Neural progenitor cell (in vitro differentiated cells): ENCODE data around the gene GABBR2.

ENCODE experiments used
- EZH2 ChIP-seq: fragments of 200-600 bp; sonication (generic); IDR thresholded peaks from 2 replicates; pipeline ENCODE4 v1.6.1; 2017; ENCODE audit warnings: antibody characterized with exemption, mild to moderate bottlenecking, moderate library complexity
- EZH2phosphoT487 ChIP-seq: fragments of 200-600 bp; sonication (generic); IDR thresholded peaks from 2 replicates; pipeline ENCODE4 v1.6.1; 2017; ENCODE audit warnings: antibody characterized with exemption
- TF ChIP-seq, protein P1 (sequence below): fragments of 200-600 bp; sonication (generic); IDR thresholded peaks from 2 replicates; pipeline ENCODE4 v1.5.1; 2017; ENCODE audit warnings: antibody characterized with exemption, mild to moderate bottlenecking

GRCh38 chr9:98449871-98450270 is 258.9 kb downstream of the GABBR2 start:
- TF ChIP-seq, protein P1, sequence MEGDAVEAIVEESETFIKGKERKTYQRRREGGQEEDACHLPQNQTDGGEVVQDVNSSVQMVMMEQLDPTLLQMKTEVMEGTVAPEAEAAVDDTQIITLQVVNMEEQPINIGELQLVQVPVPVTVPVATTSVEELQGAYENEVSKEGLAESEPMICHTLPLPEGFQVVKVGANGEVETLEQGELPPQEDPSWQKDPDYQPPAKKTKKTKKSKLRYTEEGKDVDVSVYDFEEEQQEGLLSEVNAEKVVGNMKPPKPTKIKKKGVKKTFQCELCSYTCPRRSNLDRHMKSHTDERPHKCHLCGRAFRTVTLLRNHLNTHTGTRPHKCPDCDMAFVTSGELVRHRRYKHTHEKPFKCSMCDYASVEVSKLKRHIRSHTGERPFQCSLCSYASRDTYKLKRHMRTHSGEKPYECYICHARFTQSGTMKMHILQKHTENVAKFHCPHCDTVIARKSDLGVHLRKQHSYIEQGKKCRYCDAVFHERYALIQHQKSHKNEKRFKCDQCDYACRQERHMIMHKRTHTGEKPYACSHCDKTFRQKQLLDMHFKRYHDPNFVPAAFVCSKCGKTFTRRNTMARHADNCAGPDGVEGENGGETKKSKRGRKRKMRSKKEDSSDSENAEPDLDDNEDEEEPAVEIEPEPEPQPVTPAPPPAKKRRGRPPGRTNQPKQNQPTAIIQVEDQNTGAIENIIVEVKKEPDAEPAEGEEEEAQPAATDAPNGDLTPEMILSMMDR = no peak
- TF ChIP-seq EZH2phosphoT487 = no peak
- TF ChIP-seq EZH2 = no peak
